ENCODE measurements around the gene ANO2.
A peak's percentile ranks its signal among the peaks of the same experiment; 100 is the strongest.

ANO2 gene

GRCh38 chr12:5945071-5946008 is at the start of gene ANO2:
ANO2 (minus strand) TSS chr12:5945259; CDS start chr12:5945217, 42 bp downstream.
- H3K4me3 ChIP-seq (ENCODE audit: low read depth, low read length) = peak within 1 kb of the TSS; percentile 56

DNA sequence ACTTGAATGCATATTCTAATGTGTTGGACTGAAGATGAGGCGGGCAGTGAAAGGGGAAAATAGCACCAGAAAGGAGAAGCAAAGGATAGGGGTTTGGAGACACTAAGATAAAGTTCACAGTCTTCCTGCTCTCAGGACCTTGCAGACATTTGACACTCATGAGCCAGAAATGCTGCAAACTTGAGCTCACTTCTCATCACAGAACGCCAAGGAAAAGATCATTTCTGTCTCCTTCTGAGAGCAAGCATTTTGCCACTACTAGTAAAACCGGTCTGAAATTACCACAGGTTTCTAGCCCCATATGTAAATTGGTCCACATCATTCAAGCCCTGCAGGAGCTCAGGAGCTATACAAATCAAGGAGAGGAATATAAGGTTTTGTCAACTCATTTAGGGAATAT is 44.6 kb upstream of the ANO2 start:
- no peak overlapping the region for H3K4me3 ChIP-seq (ENCODE audit: low read depth, low read length)

DNA sequence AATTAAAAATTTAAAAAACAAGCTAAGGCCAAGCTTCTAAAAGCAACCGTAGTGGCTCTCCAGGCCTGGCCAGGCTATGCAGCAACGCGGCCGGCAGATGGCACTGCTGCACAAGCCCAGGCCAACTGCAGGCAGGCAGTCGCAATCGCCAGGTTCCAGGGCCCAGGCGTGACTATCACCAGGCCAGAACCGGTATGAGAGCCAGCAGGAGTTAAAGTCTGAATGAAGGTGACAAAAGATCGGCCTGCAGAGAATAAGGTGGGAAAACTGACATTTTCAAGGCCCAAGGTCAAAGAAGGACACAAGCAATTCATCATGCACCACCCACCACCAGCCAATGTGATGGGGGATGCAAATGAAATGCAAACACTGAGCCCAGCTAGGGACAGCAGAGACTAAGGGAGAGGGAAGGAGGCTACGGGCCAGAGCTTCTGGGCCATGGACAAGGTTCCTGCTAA is 43.6 kb upstream of the ANO2 start:
- H3K4me3 ChIP-seq (ENCODE audit: low read depth, low read length) = no peak overlapping the region

DNA sequence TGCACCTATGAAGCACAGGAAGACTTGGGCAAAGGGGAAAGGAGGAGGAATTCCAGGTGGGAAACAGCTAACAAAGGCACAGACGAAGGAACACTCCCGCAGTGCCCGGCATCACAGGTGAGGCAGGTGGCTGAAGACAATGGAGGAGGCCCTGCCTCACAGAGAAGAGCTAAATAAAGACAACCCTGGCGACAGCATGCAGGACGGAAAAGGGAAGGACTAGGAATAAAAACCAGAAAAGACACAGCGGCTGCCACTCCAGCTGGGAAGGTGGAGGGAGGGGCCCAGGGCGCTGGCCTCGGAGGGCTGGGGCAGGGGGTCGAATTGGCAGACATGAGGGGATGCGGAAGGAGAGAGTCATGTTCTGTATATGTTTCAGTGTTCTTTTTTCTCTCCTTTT is 43.0 kb upstream of the ANO2 start:
- no peak overlapping the region for H3K4me3 ChIP-seq (ENCODE audit: low read depth, low read length)

DNA sequence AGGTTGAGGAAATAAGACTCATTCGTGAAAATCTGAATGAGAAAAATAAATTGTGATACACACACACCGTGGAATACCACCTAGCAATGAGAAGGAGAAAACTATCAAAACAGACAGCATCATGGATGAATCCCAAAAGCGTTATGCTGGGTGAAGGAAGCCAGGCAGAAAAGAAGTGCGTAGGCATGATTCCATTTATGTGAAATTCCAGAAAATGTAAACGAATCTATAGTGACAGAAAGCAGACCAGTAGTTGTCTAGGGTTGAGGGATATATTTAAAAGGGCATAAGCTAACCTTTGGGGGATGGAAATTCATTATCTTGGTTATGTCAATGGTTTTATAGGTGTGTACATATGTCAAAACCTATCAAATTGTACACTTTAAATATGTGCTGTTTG is 42.5 kb upstream of the ANO2 start:
- no peak overlapping the region for H3K4me3 ChIP-seq (ENCODE audit: low read depth, low read length)

DNA sequence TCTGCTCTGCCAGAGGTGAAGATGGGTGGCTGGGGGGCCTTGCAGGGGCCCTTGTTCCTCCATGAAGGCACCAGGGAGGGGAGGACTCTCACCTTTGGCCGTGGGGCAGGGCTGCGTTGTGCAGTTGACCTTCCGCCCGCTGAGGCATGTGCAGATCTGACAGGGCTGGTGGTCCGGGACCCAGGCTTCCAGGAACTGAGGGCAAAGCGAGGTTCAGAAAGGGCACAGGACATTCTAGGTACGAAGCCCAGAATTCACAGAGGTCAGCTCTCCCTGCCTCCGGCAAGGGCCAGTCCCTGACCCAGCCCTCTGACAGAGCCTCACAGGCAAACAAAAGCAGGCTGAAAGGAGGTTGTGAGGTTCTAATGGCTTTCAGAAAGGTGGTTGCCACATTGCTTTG is 40.4 kb upstream of the ANO2 start:
- H3K4me3 ChIP-seq (ENCODE audit: low read depth, low read length) = no peak overlapping the region

DNA sequence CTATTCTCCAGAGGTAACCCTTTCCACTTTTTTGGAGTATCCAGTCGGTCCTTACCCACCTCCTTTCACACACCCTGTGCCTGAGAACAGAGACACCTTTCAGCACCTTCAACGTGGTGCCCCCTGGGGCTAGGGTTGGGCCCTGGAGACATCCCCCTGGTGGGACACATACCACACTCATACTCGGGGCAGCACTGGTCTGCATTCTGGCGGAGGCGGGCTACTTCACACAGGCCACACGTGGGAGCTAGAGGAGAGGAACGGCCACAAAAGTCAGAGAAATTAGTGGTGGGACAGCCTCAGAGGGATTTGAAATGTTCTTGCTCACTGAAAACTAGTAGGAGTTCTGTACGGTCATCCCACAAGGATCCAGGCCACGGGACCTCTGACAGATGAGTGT is 39.8 kb upstream of the ANO2 start:
- no peak overlapping the region for H3K4me3 ChIP-seq (ENCODE audit: low read depth, low read length)

GRCh38 chr12:5982106-5982505 is 37.0 kb upstream of the ANO2 start:
- no peak overlapping the region for H3K4me3 ChIP-seq (ENCODE audit: low read depth, low read length)

GRCh38 chr12:5977556-5977955 is 32.5 kb upstream of the ANO2 start:
- no peak overlapping the region for H3K4me3 ChIP-seq (ENCODE audit: low read depth, low read length)

DNA sequence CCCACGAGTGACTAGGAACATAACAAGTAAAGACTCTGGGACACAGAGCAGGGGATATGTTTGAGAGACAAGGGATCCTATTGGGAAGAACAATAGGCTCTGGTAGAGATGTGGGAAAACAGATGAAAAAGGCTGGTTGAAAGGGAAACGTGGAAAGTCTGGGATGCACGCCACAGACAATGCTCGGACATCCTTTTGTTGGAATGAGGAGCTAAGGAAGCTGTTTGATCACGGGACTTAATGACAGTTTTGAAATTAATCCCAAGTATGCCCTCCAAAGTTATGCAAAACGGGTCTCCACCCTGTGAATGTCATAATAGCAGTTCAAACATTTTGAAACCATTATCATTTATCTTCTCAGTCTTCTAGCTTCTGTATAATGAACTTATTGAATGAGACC is 31.7 kb upstream of the ANO2 start:
- H3K4me3 ChIP-seq (ENCODE audit: low read depth, low read length) = no peak overlapping the region

- no peak overlapping the region for H3K4me3 ChIP-seq (ENCODE audit: low read depth, low read length)
Measured at GRCh38 chr12:5976196-5976595, 31.1 kb upstream of the ANO2 start.

DNA sequence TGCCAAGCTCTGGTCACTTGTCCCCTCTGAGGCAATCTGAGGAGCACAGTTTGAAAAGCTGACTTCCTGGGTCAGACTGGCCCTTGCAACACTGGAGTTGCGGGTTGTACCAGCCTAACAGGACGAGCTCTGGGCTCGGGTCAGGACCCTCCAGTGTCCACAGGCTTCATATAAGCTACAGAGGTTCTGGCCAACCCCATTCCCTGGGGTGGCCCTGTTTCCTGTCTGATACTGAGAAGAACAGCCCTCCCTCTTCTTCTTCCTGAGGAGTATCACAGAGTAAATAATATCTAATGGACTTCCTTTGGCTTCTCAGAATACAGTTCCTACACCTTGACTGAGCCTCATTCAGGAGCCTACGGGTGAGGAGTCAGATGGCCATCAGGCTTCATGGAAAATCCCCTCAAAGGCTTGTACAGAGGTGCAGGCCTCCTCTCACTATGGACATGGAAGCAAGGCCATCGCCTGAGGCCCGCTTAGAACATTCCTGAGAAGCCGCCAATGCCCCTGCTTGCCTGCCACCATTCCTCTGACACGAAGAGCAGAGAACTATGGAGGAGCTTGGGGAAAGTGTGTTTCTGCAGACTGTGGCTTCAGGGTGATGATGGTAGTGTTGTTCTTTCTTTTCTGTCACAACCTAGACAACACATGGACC is 28.5 kb upstream of the ANO2 start:
- H3K4me3 ChIP-seq (ENCODE audit: low read depth, low read length) = no peak overlapping the region

DNA sequence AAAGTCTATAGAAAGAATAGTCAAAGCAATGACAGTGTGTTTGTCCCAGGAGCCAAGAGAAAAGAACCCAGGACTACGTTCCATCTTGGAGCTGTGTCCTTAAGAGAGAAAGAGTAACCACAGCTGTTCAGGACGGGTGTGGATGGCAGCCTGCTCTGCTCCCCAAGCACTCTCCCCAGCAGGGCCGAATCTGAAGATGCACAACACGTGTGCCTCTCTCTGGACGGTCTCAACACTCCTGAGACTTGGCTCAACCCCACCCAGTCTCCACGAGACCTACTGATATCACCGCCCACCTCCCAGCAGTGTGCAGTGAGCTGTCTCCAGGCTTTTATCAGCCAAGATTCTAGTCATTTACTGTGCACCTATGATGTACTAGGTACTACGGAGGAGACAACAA is 27.3 kb upstream of the ANO2 start:
- no peak overlapping the region for H3K4me3 ChIP-seq (ENCODE audit: low read depth, low read length)

DNA sequence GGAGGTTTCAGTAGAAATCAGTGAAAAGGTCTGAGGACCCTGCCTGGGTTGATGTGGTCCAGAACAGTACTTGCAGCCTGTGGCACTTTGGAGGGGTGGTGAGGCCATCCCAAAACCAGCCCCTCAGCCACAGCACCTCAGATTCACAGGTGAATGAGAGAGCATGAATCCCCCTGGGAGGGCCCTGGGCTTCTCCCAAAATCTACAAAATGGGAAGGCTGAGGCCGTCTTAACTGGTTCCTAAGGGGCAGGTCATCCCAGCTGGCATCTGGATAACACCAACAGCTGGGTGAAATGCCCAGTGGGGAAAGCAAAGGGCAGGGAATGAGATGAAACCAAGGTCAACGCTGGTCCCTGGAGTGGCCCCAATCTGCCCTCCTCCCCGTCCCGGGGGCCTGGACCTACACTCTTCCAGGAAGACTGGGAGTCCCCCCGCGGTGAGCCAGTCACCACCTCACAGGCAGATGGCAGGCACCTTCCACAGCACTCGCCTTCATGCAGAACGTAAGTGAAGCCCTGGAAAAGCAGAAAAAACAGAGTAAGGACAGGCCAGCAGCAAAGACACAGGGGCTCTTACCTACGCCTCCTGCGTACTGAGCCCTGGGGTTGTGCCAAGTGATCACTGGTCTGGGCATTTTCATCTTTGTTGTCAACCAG is 26.3 kb upstream of the ANO2 start:
- H3K4me3 ChIP-seq (ENCODE audit: low read depth, low read length) = no peak overlapping the region

GRCh38 chr12:5969974-5970690 is 25.1 kb upstream of the ANO2 start:
- H3K4me3 ChIP-seq (ENCODE audit: low read depth, low read length) = no peak overlapping the region

GRCh38 chr12:5969156-5969973 is 24.3 kb upstream of the ANO2 start:
- H3K4me3 ChIP-seq (ENCODE audit: low read depth, low read length) = no peak overlapping the region

- H3K4me3 ChIP-seq (ENCODE audit: low read depth, low read length) = no peak overlapping the region
Measured at GRCh38 chr12:5967645-5968415, 22.8 kb upstream of the ANO2 start.

DNA sequence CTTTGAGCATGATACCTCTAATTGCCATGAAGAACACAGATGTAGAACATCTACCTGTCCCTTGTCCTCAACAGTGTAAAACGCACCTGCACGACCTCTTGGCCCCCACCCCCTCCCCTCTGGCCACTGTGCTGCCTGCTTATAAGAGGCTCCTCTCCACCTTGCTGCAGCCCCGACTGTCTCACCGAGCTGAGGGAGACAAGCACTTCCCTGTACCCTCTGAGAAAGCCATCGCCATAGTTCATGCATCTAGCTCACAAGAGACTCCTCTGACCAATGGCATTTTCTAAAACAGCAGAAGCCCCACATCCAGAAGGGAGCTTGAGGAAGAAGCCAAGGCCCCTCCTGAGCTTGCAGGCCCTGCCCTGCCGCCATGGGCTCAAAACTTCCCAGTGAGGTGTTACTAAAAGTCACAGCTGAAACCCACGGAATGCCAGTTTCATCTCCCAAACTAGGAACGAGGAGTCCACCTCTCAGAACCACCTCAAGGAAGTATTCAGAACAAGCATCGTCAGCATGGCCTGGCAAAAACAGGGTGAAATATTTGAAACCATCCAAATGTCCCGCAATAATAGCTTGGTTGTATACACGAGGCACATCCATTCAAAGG is 21.5 kb upstream of the ANO2 start:
- no peak overlapping the region for H3K4me3 ChIP-seq (ENCODE audit: low read depth, low read length)

DNA sequence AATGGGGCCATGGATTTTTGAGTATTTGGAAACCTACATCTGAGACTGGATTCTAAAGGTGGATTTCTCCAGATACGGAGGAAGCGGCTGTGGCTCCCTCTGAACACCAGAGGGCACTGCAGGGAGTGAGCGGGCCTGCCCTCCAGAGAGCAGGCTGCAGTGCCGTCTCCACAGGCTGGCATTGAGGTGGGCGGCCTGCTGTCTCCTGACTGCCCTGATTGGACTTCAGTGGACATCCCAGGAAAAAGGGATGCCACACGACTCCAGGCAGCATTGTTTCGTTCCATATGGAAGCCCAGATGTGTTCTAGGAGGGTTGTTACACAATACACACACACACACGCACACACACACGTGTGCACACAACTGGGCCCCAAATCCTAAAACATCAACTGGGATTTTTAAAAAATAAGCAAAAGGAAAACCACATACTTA is 20.9 kb upstream of the ANO2 start:
- H3K4me3 ChIP-seq (ENCODE audit: low read depth, low read length) = no peak overlapping the region
